Activated T-cell treated with anti-CD3 and anti-CD28 coated beads for 24 hours (primary cell): ENCODE measurements around the gene KLK8.

Experiments
- DNase-seq: peaks from one replicate; pipeline ENCODE4 v3.0.0-alpha.2; 2020; ENCODE audit warnings: low read depth

The KLK8 gene

GRCh38 chr19:50949861-50950260 lies 51.5 kb downstream of the KLK8 start:
- DNase-seq = no peak

- no peak for DNase-seq
Observed at GRCh38 chr19:50947123-50947522, 54.3 kb downstream of the KLK8 start.
